OCI-M1 (cell line): ENCODE results near the gene CAPN5.

Source experiments
- DNase-seq: peaks from one replicate; lab custom pipeline; 2025; lab: John Stamatoyannopoulos, UW

Gene CAPN5

DNA sequence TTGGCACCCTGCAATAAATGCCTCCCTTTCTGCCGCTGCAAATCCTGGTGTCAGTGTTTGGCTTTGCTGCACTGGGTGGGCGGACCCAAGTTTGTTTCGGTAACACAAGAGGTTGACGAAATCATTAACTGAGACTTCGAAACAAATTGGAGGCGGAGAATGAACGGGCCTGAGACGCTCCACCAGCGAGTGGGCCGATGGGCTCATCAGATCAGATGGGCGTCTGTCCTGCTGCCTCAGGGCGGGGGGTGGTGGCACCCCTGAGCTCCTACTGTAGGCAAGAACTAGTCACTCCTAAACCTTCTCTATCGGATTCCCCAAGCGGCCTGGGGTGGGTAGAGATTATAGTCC, 918 bp upstream of the CAPN5 start:
- DNase-seq = no peak

DNA sequence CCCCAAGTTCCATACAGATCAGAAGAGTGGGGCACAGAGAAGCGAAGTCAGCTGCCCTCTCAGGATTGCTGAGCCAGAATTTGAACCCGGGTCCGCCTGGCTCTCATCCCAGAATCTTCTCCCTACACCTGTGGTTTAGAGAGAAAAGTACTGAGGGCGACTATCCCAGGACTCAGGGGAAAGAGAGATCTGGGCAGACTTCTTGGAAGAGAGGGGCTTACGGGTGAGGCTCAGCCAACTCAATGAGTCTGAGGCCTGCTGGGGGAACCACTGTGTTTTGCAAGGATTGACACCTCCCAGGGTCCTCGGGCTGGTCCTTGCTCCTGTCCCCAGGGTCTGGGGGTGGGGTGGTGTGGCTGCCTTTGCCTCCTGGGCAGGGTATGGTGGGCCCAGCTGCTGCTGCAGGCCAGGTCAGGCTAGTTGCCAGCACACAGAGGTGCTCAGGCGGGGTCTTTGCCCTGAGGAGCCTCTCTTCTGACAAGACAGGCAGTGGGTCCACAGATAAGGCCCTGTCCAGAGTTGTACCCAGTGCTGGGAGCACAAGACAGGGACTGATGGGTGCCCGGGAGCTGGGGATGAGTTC, 1.2 kb downstream of the CAPN5 start:
- no peak for DNase-seq

DNA sequence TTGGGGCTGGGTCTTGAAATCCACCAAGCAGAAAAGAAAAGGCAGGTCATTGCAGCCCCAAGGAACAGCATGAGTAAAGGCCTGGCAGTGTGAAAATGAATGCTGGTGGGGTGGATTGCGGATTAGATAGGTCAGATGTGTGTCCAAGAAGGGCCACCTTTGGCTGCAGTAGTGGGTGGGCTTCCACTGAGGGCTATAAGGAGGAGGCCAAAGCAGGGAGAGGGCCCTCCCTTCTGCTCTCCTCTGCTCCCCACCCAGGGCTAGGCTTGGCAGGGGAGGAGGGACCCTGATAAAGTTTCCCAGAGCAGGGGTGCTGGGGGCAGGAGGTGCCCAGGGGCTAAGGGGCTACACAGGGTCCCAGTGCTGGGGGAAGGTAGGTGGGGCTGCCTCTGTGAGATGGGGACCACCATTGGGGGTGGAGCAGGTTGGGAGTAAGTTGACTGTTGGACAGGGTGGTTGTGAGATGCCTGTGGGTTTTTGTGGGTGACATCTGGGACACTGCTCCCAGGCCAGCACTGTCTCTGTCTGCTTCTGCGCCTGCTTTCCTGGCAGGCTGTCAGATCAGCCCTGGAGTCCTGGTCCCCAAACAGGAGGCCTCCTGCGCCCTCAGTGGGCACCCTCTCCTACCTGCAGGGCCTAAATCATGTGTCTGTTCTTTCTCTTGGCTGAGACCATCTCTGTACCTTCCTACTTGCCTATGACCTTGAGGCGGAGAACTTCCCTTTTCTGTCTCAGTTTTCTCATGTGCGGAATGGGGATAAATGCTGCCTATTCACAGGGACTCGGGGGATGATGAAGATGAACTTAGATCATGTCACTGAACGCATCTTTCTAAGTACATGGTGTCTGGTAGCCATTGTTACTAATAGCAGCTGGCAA, 1.9 kb downstream of the CAPN5 start:
- no peak for DNase-seq

DNA sequence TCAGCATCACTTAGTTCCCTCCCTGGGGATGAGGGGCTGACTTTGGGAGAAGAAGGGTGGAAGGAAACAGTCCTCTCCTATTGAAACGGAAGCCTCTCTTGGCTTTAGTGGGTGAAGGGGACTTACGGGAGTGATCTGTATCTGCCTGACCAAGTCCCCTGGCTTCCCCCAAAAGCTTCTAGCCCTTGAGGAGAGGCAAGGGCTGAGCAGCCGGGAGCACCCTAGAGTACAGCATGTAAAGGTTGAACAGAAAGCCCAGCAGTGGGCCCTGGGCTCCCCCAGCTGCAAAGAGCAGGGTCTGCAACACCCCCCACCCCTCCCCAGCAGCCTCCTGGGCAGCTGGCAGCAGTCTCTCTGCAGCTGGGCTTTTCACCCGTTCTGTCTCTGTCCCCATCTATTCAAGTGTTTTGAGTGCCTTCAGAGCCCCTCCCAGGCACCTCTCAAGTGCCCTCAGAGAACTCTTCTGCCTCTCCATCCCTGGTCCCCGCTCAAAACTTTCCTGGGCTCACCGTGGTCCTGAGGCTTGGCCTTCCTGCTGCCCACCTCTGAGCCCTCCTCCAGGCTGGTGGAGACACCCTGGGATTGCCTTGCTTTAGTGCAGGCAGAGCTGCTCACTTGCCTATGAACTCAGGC, 2.7 kb downstream of the CAPN5 start:
- DNase-seq = no peak

DNA sequence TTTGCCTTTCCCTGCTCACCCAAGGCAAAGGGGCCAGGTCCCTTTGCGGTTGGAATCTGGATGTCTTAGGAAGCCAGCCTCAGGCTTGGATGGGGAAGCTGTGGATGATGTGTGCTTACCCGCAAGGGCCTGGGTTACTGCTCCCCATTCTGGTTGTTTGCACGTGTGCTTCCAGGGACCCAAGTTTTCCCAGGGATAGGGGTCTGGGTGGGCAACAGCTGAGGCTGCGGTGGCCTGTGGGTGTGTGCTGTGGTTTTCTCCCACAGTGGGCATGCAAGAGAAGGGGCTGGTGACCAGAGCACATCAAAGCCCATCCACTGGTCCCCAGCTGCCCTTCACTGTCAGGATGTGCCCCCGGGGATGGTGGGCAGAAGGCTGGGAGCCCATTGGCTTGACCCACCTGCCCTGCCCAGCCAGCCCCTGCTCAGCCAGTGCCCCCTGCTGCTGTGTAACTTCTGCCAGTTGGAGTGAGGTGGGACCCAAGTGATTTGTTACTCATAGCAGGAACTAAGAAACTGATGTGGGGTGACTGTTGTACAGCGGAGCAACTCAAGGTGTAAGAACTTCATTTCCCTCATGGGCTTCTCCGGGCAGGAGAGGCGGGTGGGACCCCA, 3.3 kb downstream of the CAPN5 start:
- no peak for DNase-seq

DNA sequence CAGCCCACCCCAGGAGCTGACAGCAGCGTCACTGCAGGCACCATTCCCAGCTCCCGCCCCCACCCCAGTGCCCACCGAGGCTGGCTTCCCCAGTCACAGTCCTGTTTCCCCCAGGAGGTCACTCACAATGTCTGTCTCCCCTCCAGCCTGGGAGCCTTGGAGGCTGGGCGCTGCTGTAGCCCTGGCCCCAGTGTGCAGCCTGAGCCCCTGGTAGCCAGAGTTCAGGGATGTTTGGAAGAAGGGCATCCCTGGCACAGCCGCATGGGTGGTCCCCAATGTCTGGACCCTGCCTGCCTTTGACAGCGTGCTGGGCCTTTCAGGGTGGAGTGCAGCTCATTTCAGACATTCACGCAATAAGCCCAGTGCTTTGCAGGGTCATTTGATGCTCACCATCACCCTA, 4.3 kb downstream of the CAPN5 start:
- no peak for DNase-seq

DNA sequence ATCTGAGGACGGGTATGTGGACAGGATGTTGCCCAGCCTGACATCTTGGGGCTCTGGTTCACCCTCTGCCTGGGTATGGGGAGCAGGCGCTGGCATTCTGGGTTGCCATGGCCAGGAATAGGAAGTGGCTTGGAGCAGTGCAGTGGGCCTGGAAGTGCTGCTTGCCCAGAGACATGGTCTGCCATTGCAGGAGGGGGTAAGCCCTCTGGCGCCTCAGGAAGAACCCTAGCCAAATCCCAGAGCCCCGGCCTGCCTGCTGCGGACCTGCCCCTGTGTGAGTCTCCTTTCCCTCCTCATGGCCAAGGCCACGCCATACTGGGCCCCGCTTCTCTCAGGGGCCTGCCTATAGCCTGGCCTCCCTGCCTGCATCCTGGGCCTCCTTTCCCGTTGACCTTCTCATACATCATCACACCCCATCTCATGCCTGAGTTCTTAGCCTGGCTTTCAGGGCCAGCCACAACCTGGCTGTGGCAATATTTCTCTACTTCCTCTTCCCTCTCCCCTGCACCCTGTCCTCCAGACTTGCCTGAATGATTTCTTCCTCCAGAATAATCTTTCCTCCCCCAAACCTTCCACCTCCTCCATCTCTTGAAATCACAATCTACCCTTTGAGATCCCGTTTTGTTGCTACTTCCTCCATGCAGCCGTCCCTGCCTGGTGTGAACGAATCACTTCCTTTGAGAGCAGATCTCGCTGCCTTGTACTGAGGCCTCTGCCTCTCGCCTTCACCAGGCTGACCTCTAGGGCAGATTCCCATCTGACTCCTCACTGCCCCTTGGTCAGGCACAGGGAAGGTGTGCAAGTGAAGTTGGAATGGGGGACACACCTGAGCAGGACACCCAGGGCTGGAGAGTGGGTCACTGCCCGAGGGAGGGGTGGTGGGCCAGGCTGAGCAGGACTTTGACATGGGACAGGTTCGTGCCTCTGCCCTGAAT, 5.2 kb downstream of the CAPN5 start:
- peak; percentile 69 for DNase-seq

DNA sequence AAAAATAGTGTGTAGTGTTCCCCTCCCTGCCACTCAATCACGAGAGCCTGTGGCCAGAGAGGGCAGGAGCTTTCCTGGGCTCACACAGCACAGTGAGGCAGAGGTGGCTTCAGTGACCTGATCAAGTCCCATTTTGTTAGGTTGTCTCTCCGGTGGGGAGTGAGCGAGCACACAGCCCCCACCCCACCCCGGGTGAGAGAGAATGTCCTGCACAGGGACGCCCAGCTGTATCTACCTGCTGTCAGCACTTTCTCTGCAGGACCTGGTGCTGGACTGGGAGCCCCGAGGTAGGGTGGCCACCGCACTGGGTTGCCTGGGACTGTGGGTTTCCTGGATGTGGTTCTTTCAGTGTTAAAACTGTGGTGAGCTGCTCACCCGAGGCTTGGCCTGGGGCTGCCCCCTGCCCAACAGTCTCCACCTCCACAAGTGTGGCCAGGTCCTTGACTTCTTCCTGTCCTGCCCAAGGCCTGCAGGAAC, 6.1 kb downstream of the CAPN5 start:
- DNase-seq = no peak

DNA sequence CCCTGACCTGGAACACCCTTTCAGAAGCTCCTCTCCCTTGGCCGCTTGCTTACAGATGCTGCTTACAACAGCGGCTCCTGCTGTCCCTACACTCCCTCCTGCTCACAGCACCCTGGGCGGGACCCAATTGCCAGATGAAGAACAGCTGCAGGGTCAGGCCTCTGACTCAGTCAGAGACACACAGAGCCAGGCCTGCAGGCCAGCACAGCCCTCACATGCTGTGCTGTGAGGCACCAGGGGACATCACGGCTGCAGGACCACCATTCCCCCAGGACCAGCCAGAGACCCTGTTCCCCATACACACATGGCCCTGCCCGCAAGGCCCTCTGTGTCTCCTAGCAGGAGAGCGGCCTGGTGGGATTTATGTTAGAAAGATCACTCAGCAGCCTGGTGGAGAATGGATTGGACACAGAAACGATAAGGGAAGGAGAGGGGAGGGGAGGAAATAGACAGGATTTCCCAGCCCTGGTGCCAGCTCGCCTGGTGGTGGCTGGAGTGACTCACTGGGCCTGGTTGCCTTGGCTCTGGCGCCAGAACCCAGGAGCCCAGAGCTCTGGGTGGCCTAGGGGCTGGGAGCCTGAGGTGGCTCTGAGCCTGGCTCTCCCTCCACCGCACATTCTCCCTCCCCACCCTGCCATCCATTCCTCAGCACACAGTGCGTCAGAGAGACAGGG, 6.7 kb downstream of the CAPN5 start:
- DNase-seq = no peak

DNA sequence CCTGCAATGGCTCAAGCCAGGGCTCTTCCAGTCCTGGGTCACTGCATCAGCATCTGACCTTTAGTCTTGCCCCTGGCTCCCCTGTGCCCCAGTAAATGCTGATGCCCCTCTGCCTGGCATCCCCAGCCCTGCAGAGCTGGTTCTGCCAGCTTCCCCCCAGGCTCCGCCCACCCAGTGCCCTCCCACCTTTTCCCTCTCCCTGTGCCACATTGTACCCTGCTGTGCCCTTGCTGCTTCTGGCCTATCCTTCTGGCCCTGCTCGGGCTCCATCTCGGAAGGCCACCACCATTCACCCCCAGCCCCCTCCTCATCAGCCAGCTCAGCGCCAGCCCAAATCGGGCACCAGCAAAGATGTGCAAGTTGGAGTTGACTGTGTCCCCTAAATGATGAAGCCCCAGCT, 7.4 kb downstream of the CAPN5 start:
- DNase-seq = no peak

DNA sequence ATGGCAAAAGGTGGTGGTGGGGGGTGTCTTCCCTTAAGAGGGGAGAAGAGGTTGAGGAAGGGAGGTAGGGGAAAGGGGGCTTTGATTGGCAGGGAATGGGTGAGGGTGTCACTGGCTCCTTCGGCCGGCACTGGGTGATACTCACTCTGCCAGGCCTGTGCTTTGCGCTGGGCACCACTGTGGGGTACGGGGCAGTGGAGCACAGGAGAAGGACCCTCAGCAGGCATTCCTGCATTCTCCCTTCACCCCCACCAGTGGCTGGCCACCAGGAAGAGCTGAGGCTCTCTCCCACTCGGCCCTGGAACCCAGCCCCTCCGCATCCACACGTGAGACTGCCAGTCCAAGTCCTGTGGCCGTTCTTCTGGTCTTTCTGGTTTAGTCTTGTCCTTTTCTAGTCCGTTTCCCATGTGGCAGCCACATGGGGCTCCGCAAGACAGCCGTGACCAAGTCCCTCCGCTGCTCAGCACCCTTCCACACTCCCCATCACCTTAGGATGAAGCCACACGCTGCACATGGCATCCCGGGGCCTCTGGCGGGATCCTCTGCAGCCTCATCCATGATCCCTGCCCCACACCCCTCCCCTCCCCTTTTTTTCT, 8.0 kb downstream of the CAPN5 start:
- no peak for DNase-seq

DNA sequence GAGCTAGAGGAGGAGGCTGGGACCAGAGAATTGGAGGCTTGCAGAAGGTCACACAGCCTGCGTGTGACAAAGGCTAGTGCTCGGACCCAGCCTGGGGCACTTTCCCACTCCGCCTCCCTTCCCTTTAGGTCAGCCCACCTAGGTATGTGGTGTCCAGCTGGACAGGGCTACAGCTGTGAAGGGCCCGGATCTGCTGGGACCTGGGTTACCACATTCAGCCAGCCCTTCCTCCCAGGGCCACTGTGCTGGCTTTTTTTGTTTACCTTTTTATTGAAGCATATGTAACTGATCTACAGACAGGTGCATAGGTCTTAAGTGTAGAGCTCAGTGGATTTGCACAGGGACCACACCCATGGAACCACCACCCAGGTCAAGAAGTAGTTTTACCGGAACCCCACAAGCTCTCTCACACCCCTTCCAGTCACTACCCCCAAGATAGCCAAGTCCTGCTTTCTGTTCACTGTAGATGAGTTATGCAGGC, 8.7 kb downstream of the CAPN5 start:
- DNase-seq = no peak

DNA sequence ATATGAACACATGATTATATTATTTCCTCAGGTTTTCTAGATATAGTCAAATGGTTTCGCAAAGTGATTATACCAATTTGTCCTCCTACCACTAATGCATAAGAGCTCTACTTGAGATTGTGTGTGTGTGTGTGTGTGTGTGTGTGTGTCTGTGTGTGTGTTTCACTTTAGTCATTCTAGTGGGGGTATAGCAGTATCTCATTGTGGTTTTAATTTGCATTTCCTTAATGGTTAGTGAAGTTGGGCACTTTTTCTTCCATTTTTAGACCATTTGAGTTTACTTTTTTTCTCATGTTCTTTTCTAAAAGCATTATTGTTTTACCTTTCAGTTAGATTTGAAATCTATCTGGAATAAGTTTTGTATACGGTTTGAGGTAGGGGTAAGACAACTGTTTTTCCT, 12.9 kb downstream of the CAPN5 start:
- no peak for DNase-seq

DNA sequence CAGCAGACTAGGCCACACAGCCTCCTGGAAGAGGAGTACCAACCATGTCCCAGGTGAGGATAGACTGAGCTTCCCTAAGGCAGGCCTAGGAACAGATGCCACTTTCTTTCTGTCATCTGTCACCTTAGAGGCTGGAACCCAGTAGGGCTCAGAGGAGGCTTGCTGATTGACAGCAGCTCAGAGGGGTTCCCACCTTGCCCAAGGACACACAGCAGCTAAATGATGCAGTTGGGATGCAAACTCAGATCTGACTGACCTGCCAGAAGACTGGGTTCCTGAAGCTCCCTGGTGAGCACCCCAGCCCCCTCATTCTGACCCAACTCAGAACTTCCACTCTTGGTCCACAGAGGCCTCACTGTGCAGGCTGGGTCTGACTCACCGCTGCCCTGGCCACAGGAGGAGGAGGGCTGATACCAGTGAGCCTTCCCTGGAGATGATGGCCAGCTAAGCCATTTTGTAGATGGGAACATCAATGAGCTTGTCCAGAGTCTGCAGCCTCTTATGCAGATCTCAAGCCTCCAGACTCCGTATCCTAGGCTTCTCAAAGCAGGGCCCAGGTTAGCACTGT, 14.0 kb downstream of the CAPN5 start:
- no peak for DNase-seq

DNA sequence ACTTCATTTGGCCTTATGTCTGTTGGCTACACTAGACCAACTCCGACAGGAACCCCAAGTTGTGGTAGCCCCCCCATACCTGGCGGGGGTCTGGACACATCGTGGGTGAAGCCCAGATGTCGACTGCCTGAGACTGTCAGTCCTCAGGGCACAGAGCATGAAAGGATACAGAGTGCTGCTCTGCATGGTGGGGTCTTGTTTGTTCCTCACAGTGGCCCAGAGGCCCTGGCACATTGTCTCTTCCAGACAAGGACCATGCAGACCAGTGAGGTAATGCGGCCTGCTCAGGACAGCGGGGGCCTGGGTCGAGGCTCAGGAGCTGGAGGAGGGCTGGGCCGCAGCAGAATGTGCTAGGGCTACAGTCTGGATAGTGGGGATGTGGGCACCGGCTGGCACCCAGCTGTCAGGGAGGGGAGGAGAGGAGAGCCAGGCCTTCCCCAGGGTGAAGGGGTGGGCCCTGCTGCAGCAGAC, 14.6 kb downstream of the CAPN5 start:
- no peak for DNase-seq

DNA sequence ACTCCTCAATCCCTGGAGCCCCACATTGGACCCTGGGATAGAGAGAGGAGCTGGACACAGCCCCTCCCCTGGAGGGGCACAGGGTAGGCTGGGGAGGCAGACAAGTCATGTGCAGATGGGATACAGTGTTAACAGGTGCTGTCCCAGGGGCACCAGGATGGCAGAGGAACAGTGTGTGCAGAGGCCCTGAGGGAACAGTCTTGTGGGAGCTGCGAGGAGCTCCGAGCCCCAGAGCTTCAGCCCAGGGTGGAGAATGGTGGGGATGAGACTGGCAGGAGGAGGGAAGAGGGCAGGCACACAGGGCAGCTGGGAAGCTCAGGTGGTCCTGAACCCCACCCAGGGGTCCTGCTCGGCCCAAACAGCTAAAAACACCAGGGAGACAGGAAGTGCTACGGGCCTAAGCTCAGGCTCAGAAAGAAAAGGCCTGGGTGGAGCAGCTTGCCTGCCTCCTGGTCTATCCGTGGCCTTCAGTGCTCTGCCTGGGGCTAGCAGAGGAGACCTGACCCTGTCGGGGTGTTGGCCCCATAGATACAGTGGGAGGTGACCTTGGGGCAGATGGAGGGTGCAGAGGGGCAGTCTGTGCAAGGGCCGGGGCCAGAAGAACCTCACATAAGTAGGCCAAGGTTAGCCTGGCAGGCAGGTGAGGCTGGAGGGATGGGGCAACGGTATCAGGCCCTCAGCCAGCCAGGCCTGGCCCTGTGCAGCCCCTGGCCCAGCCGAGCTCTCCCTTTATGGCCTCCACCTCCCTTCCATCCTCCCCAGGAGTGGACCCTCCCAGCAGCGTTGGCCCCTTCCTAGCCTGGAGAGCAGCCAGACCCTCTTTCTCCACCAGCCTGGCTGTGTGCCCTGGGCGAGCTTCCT, 15.4 kb downstream of the CAPN5 start:
- DNase-seq = no peak

DNA sequence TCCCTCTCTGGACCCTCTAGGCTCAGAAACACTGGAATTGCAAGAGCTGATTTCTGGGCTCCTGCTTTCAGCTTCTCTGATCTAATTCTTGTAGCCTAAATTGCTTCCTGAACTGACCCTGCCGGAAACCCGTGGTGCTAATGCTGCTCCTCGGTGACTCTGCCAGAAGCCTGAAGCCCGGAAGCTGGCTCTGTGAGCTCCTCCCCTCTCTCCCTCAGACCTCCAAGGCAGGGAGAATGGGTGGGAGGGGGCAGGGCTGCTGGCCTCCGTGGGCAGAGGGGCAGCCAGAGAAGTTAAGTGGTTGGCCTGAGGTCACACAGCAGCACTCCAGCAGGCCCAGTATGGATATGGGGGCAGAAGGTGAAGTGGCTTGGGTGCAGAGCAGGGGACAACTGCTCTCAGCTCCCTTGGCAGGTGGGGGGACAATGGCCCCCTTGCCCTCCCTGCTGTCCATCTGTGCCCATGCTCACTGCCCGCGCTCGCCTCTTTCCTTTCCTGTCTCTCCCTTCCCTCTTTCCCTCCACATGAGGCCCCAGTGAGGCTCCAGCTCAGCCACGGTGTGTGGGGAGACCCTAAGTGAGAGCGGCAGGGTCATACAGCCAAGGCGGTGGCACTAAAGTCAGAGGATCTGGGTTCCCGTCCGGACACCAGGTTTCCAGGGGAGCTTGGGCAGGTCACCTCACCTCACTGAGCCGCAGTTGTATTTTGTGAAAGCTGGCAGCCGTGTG, 16.2 kb downstream of the CAPN5 start:
- DNase-seq = no peak

DNA sequence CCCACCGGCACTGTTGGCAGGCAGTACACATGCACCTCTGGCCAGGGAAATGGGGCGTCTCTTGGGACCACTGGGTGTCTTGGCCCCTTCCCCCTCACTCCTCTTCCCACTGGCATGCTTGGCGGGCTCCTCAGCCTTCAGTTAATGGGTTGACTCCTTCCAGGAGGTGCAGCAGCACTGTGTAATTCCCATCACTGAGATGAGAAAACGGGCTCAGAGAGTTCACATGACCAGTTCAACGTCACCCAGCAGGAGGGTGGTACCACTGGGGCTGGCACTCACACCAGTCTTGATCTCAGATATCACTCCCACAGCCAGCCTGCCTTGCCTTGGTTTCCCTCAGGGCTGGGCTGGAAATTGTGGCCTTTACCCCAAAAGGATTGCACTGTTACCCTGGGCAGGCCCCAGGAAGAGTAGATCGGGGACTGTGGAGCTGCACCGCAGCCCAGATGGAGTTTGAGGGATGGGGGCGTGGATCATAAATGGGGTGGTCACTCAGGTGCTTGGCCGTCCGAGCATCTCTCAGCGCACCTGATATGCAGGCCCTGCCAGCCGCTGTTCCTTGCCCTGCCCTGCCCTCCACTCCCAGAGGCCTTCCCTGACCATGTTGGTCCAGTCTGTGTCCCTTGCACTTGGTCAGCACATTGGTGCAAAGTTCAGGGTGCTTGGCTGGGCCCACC, 16.9 kb downstream of the CAPN5 start:
- DNase-seq = no peak
